GM13977 (cell line): ENCODE results near the gene QRICH2.
"Not testable (repeated sequence)": the region's sequence is repeated elsewhere in the genome, so short reads cannot be mapped to it uniquely, and the experiment has no call there.

ENCODE experiments used
- DNase-seq: peaks from one replicate; pipeline ENCODE4 v3.0.0; 2012; ENCODE audit warnings: low spot score
- in situ Hi-C: fragments of 300-500 bp; cut with MboI; formaldehyde crosslinking; loops from one replicate; pipeline ENCODE4 v1.12.0; 2022; ENCODE audit warnings: low sequenced_read_pairs, low pct_unique_long_range_greater_than_20kb, mixed read lengths, inconsistent platforms; ENCODE audit not compliant: unreplicated experiment
- TF ChIP-seq, protein P1 (sequence below): IDR thresholded peaks from 2 replicates; pipeline ENCODE4 v1.5.1; 2012; ENCODE audit warnings: mild to moderate bottlenecking, control low read depth; ENCODE audit not compliant: insufficient read depth; ENCODE audit errors: extremely low read depth, missing control alignments

QRICH2 gene

DNA sequence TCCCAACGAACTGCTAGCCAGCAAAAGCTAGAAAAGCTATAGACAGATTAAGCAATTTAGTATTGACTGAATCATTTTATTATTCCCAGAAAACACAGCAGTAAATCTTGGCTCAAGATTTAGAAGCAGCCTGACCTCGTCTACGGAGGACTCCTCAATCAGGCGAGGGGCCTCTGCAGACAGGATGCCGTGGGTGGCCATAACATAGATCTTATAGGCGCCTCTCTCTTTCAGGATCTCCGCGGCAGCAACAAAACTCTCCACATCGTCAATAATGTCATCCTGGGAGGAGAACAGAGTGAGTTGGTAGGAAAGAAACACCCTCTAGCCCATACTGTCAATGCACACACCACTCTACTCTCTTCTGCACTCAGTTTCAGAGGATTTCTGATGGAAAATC, 4.7 kb upstream of the QRICH2 start:
- TF ChIP-seq, protein P1, sequence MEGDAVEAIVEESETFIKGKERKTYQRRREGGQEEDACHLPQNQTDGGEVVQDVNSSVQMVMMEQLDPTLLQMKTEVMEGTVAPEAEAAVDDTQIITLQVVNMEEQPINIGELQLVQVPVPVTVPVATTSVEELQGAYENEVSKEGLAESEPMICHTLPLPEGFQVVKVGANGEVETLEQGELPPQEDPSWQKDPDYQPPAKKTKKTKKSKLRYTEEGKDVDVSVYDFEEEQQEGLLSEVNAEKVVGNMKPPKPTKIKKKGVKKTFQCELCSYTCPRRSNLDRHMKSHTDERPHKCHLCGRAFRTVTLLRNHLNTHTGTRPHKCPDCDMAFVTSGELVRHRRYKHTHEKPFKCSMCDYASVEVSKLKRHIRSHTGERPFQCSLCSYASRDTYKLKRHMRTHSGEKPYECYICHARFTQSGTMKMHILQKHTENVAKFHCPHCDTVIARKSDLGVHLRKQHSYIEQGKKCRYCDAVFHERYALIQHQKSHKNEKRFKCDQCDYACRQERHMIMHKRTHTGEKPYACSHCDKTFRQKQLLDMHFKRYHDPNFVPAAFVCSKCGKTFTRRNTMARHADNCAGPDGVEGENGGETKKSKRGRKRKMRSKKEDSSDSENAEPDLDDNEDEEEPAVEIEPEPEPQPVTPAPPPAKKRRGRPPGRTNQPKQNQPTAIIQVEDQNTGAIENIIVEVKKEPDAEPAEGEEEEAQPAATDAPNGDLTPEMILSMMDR, result no peak
- in situ Hi-C loops, result loop anchor here (25.0 kb wide), 1 partner anchor 400 kb away; the partner anchor contains the start of gene MRPL38
- DNase-seq, result no peak

DNA sequence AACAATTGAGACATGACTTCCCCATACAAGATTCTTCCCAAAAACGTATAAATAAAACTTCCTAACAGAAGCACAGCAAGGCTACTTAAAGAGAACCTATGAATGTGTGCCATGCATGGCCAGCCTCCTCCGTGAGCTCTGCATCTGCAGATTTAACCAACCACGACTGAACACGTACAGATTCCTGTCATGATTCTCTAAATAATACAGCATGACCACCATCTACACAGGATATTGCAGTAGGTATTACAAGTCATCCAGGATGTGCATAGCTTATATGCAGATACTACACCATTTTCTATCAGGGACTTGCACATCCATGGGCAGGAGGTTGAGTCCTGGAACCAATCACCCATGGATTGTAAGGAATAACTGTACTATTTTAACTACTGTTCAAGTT, 1.4 kb upstream of the QRICH2 start:
- DNase-seq, result no peak
- TF ChIP-seq, protein P1, result no peak
- in situ Hi-C loops, result loop anchor here (10.0 to 25.0 kb wide), 2 partner anchors 95 to 397 kb away; partner anchors contain the start of gene MRPL38

DNA sequence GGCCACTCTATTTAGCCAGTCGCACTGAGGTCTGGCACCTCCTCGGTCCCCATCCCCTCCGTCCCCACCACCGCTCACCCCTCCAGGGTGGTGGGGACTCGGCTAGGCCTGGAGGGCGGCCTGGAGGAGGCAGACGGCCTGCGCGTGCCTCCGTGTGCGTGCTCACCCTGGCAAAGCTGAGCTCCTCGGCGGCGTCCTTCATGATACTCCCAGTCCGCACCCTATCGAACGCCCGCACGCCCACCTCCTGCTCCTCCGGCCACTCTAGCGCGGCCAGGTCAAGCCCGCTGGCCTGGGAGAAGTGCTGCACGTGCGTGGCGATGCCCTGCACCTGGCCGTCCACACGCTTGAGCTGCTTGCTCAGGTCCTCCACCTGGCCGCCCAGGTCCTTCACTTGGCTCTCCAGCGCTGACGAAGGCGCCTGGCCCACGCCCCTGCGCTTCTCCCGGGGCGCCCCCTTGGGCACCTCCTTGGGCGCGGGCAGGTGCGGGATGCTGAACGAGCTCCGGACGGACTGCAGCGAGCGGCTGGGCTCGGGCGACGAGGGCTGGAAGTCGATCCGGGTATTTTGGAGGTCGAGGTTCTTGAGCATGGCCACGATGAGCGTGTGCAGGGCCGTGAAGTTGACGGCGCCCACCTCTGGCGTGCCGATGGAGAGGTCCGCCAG, 644 bp downstream of the QRICH2 start:
- TF ChIP-seq, protein P1, result no peak
- in situ Hi-C loops, result loop anchor here (10.0 to 25.0 kb wide), 2 partner anchors 97 to 395 kb away; partner anchors contain the start of gene MRPL38

DNA sequence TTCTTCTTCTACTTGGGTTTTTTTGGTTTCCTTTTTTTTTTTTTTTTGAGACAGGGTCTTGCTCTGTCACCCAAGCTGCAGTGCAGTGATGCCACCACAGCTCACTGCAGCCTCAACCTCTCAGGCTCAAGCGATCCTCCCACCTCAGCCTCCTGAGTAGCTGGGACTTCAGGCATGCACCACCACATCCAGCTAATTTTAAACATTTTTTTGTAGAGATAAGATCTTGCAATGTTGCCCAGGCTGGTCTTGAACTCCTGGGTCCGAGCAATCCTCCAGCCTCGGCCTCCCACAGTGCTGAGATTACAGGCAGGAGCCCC, 3.0 kb downstream of the QRICH2 start:
- DNase-seq, result not testable (repeated sequence)
- in situ Hi-C loops, result loop anchor here (10.0 to 25.0 kb wide), 2 partner anchors 100 to 393 kb away; partner anchors contain the start of gene MRPL38

More for the DNA sequence above, 644 bp downstream of the QRICH2 start:
- DNase-seq, result no peak

DNA sequence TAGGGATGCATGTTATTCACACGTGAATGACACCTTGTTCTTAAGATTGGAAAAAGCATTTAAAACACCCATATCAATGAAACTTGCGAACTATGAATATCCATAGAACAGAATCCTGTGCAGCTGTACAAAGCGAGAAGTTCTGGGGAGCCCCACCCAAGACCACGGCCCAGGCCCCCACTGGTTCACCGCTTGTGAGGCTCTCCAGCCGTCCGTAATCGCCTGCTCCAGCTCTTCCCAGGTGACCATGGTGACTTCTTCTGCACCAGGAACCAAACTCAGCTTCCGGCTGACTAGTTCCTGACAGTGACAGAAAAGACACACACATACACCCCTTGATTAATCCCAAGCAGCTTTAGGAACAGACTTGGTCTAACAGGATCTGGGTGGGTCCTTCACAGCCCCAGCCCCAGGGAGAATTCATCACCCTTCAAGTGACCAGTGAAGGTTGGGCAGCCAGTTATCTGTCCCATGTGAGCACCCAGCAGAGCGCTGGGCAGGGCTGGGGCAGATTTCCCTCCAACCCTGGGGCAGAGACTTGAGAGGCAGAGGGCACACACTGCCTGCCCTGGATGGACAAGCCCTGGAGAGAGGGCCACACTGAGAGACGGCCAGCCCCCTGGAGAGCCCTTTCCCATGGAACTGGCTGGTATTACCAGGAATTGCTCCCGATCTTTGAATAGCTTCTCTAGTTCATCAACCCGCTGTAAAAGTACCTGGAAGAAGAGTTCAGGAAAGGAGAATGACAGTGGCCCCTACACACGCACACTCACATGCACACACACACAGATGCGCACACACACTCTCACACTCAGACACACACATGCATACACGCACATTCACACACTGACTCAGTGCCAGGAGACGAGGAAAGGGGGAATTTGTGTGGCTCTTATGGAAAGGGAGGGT, 3.6 kb downstream of the QRICH2 start:
- in situ Hi-C loops, result loop anchor here (10.0 to 25.0 kb wide), 2 partner anchors 100 to 392 kb away; partner anchors contain the start of gene MRPL38
- DNase-seq, result no peak
- TF ChIP-seq, protein P1, result no peak

DNA sequence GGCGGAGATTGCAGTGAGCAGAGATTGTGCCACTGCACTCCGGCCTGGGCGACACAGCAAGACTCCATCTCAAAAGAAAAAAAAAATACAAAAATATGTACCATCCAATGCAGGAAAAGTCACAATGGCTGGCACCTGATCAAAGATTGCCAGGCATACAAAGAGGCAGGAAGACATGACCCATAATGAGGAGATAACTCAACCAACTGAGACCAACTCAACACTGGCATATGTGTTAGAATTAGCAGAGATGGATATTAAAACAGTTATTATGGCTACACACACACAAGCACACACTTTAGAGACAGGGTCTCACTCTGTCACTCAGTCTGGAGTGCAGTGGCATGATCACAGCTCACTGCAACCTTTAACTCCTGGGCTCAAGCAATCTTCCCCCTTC, 10.6 kb downstream of the QRICH2 start:
- in situ Hi-C loops, result loop anchor here (10.0 kb wide), 1 partner anchor 283 kb away; no protein-coding TSS in a partner anchor
- DNase-seq, result no peak
- TF ChIP-seq, protein P1, result no peak
